Stimulated activated CD4-positive, alpha-beta T cell treated with anti-CD3 and anti-CD28 coated beads, TNF-alpha, amount 100 ng/mL, for 24 hours (primary cell): ENCODE data around the gene INO80B.
"Not testable (repeated sequence)": the region's sequence is repeated elsewhere in the genome, so short reads cannot be mapped to it uniquely, and the experiment has no call there.

ENCODE experiments used
- DNase-seq, 3 experiments: peaks; one replicate each; pipeline ENCODE4 v3.0.0-alpha.2; 2020; ENCODE audit warnings: low read depth in 3 of 3

INO80B gene

DNA sequence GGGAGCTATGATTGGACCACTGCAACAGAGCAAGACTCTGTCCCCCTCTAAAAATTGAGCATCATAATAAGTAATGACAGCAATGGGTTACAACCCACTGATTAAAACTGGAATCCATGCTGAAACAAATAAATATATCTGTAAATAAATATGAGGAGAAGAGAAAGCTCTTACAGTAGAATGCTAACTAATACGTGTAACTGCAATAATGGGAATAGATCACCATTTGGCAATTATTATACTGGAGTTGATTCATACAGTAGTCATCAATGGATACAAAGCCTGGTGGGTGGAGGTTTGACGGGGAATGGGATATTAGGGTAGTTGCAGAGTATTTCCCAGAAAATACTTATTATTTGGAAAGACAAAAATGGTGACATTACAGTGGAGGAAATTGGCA, 6.1 kb upstream of the INO80B start:
- no peak for DNase-seq

GRCh38 chr2:74450570-74451190, 4.2 kb upstream of the INO80B start:
- no peak for DNase-seq

GRCh38 chr2:74457129-74457548, 2.3 kb downstream of the INO80B start:
- DNase-seq, result no peak

DNA sequence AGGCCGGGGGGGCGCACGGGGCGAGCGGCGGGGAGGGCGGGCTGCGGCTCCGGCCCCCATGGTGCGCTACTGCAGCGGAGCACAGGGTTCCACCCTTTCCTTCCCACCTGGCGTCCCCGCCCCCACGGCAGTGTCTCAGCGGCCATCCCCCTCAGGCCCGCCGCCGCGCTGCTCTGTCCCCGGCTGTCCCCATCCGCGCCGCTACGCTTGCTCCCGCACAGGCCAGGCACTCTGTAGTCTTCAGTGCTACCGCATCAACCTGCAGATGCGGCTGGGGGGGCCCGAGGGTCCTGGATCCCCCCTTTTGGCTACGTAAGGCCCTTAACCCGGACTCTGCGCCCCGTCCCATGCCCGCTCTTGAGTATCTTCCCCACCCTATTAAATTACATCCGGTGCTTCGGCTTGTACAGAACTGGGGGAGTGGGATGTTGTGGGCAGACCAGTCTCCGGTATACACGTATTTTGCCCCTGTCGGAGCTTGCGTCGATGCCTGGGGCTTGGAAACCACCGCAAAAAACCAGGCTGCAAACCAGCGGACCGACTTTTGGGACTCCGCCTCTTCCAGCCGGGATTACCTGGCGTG, 2.8 kb downstream of the INO80B start:
- DNase-seq, result peak; percentile 56 to 80 (median 60)

GRCh38 chr2:74458132-74458937, 3.4 kb downstream of the INO80B start, which contains the start of gene WBP1:
TSS of gene WBP1 (plus strand) at chr2:74458438. CDS start at chr2:74458603, 165 bp downstream.
- peak; percentile 96 to 99 (median 98) for DNase-seq

DNA sequence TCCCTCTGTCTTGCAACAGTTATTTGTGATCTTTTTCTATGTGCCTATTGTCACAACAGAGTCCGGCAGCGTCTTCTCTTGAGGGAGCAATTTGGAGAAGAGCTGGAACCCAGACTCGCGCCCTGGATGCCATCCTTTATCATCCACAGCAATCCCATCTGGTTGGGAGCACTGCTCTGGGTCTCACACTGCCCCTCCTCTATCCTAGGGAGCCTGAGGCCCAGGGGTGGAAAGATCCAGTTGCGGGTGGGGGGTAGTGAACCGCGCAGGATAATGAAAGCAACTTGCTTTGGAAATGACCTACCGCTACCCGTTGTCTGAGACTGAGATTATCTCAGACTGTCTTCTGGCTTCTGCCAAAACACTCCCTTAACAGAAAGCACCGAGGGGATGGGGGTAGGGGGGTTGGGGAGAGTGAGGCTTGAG, 4.1 kb downstream of the INO80B start:
- DNase-seq, result no peak

- DNase-seq, result not testable (repeated sequence)
Measured at GRCh38 chr2:74459503-74460118, 4.7 kb downstream of the INO80B start.

GRCh38 chr2:74460187-74460586, 5.3 kb downstream of the INO80B start:
- DNase-seq, result not testable (repeated sequence)

DNA sequence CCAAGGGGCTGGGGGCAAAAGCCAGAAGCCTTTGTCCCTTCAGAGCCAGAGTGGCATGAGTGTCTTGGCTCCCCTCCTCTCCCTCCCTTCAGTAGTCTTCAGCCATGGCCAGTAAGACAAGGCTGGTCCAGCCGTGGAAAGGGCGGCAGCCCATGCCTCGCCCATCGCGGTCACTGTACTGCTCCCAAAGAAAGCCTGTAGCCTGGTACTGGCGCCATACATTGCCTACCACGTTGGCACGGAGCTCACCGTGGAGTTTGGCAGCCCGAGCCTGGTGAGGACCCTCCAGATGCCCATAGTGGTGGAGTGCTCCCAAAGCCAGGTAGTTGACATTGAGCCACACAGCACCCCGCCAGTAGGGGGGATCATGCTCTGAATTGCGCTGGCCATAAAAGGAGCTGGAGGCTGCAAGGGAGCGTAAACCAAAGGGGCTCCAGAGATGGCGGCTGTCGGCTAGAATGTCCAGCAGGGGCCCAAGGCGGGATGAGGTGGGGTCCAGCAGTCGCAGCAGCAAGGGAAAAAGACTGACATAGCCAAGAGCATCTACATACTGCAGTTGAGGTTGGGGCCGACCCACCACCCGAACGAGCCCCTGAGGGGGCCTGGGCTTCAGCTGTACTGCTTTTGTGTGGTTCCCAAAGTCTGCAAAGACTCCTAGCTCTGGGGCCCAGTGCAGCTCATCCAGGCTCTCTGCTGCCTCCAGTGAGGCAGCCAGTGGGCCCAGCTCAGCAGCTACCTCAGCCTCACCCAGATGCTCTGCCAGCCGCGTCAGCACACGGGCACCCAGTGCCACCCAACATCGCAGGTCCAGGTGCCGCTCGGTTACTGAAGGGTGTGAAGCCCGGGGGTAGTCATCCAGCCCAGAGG, 6.5 kb downstream of the INO80B start:
- DNase-seq, result no peak

GRCh38 chr2:74462054-74462785, 7.3 kb downstream of the INO80B start:
- DNase-seq, result no peak

- no peak for DNase-seq
Measured at GRCh38 chr2:74462786-74463105, 7.9 kb downstream of the INO80B start.

GRCh38 chr2:74464406-74464805, 9.5 kb downstream of the INO80B start:
- DNase-seq, result no peak

- DNase-seq, result not testable (repeated sequence)
Measured at GRCh38 chr2:74470742-74471141, 15.9 kb downstream of the INO80B start.

- no peak for DNase-seq
Measured at GRCh38 chr2:74471332-74472065, 16.6 kb downstream of the INO80B start.

GRCh38 chr2:74472086-74472944, 17.4 kb downstream of the INO80B start, which contains the start of gene MRPL53:
TSS of gene MRPL53 (minus strand) at chr2:74472680. CDS start at chr2:74472660, 20 bp downstream.
- DNase-seq, result peak; percentile 90 to 96 (median 91)

- DNase-seq, result no peak
Measured at GRCh38 chr2:74472945-74473258, 18.0 kb downstream of the INO80B start.

GRCh38 chr2:74474481-74474880, 19.6 kb downstream of the INO80B start:
- no peak for DNase-seq

- no peak for DNase-seq
Measured at GRCh38 chr2:74474899-74475298, 20.0 kb downstream of the INO80B start.

- no peak for DNase-seq
Measured at GRCh38 chr2:74481431-74481830, 26.5 kb downstream of the INO80B start.
